Neural progenitor cell (in vitro differentiated cells): ENCODE measurements around the gene SERPINI2. TPM values are rescaled to one million over a fixed set of nuclear protein-coding genes. Genes with fewer than 3 reads are reported as not detected.
A peak's percentile ranks its signal among the peaks of the same experiment; 100 is the strongest.

Experiments used
- DNase-seq: peaks from one replicate; pipeline ENCODE4 v3.0.0-alpha.2; 2016; ENCODE audit warnings: low spot score
- H2AFZ ChIP-seq: fragments of 200-600 bp; sonication (generic); replicated peaks from 2 replicates; pipeline ENCODE4 v1.6.1; 2016; ENCODE audit warnings: antibody characterized with exemption
- H3F3A ChIP-seq: fragments of 200-600 bp; sonication (generic); 2 replicates; pipeline ENCODE4 v1.6.1; 2016; ENCODE audit warnings: antibody characterized with exemption, low read depth
- H3K27ac ChIP-seq: fragments of 200-600 bp; sonication (generic); 2 replicates; pipeline ENCODE4 v1.5.1; 2016; ENCODE audit warnings: mild to moderate bottlenecking
- H3K27me3 ChIP-seq: fragments of 200-600 bp; sonication (generic); 2 replicates; pipeline ENCODE4 v1.6.1; 2016; ENCODE audit warnings: mild to moderate bottlenecking, moderate library complexity
- H3K36me3 ChIP-seq: fragments of 200-600 bp; sonication (generic); 2 replicates; pipeline ENCODE4 v1.5.1; 2016
- H3K4me1 ChIP-seq: fragments of 200-600 bp; sonication (generic); 2 replicates; pipeline ENCODE4 v1.6.1; 2016; ENCODE audit warnings: mixed run types
- H3K4me2 ChIP-seq: fragments of 200-600 bp; sonication (generic); 2 replicates; pipeline ENCODE4 v1.6.1; 2016
- H3K4me3 ChIP-seq: fragments of 200-600 bp; sonication (generic); 2 replicates; pipeline ENCODE4 v1.5.1; 2016
- H3K79me2 ChIP-seq: fragments of 200-600 bp; sonication (generic); 2 replicates; pipeline ENCODE4 v1.6.1; 2016; ENCODE audit warnings: low read depth
- H3K9ac ChIP-seq: fragments of 200-600 bp; sonication (generic); 2 replicates; pipeline ENCODE4 v1.6.1; 2016
- H3K9me3 ChIP-seq: fragments of 200-600 bp; sonication (generic); 2 replicates; pipeline ENCODE4 v1.5.1; 2016; ENCODE audit warnings: low read depth
- H4K20me1 ChIP-seq: fragments of 200-600 bp; sonication (generic); 2 replicates; pipeline ENCODE4 v1.6.1; 2016; ENCODE audit warnings: low read depth
- H3K27ac Mint-ChIP-seq: 3 replicates; pipeline ENCODE4 v1.8.0; 2021; ENCODE audit warnings: mixed read lengths
- H3K27me3 Mint-ChIP-seq: 2 replicates; pipeline ENCODE4 v1.8.0; 2022; ENCODE audit warnings: low read depth, mild to moderate bottlenecking, inconsistent platforms, moderate library complexity, mixed read lengths; ENCODE audit not compliant: insufficient read depth
- H3K36me3 Mint-ChIP-seq: 3 replicates; pipeline ENCODE4 v1.8.0; 2021; ENCODE audit warnings: mixed read lengths
- H3K4me1 Mint-ChIP-seq: 3 replicates; pipeline ENCODE4 v1.8.0; 2021; ENCODE audit warnings: mixed read lengths
- H3K4me3 Mint-ChIP-seq: 3 replicates; pipeline ENCODE4 v1.8.0; 2021; ENCODE audit warnings: mild to moderate bottlenecking, moderate library complexity, mixed read lengths
- H3K9me3 Mint-ChIP-seq: 3 replicates; pipeline ENCODE4 v1.8.0; 2020; ENCODE audit warnings: mixed read lengths
- EZH2 ChIP-seq: fragments of 200-600 bp; sonication (generic); IDR thresholded peaks from 2 replicates; pipeline ENCODE4 v1.6.1; 2017; ENCODE audit warnings: antibody characterized with exemption, mild to moderate bottlenecking, moderate library complexity
- EZH2phosphoT487 ChIP-seq: fragments of 200-600 bp; sonication (generic); IDR thresholded peaks from 2 replicates; pipeline ENCODE4 v1.6.1; 2017; ENCODE audit warnings: antibody characterized with exemption
- total RNA-seq: library from RNA; depleted of rRNA; stranded (reverse); fragments of >200 nt; gene quantifications from 2 replicates; pipeline ENCODE4 v1.2.3, GENCODE V29; 2015; ENCODE audit warnings: low replicate concordance
- TF ChIP-seq, protein P1 (sequence below): fragments of 200-600 bp; sonication (generic); IDR thresholded peaks from 2 replicates; pipeline ENCODE4 v1.5.1; 2017; ENCODE audit warnings: antibody characterized with exemption, mild to moderate bottlenecking

SERPINI2 gene
- total RNA-seq, 1 donor from 2014 or later, result not detected

- H3K79me2 ChIP-seq, result no peaks in the 10 kb centered on the region
- H3K4me3 ChIP-seq, result no peak overlapping the region
- H3F3A ChIP-seq, result no peaks in the 10 kb centered on the region
- DNase-seq, result no peak
- Mint-ChIP-seq H3K4me3 (no peak overlapping the region), H3K36me3 (no peaks in the 10 kb centered on the region), H3K9me3 (no peaks in the 10 kb centered on the region), H3K27me3 (no peaks in the 10 kb centered on the region), H3K27ac (no peak overlapping the region), H3K4me1 (no peaks in the 10 kb centered on the region)
- H3K27me3 ChIP-seq, result no peaks in the 10 kb centered on the region
- H3K4me1 ChIP-seq, result no peaks in the 10 kb centered on the region
- no peak overlapping the region for H3K9ac ChIP-seq
- no peaks in the 10 kb centered on the region for H3K9me3 ChIP-seq
- TF ChIP-seq EZH2 (no peak), EZH2phosphoT487 (no peak)
- TF ChIP-seq, protein P1, sequence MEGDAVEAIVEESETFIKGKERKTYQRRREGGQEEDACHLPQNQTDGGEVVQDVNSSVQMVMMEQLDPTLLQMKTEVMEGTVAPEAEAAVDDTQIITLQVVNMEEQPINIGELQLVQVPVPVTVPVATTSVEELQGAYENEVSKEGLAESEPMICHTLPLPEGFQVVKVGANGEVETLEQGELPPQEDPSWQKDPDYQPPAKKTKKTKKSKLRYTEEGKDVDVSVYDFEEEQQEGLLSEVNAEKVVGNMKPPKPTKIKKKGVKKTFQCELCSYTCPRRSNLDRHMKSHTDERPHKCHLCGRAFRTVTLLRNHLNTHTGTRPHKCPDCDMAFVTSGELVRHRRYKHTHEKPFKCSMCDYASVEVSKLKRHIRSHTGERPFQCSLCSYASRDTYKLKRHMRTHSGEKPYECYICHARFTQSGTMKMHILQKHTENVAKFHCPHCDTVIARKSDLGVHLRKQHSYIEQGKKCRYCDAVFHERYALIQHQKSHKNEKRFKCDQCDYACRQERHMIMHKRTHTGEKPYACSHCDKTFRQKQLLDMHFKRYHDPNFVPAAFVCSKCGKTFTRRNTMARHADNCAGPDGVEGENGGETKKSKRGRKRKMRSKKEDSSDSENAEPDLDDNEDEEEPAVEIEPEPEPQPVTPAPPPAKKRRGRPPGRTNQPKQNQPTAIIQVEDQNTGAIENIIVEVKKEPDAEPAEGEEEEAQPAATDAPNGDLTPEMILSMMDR, result no peak
- no peak overlapping the region for H3K4me2 ChIP-seq
- H3K27ac ChIP-seq, result no peak overlapping the region
- H2AFZ ChIP-seq, result no peak overlapping the region
- H4K20me1 ChIP-seq, result no peaks in the 10 kb centered on the region
- H3K36me3 ChIP-seq, result no peaks in the 10 kb centered on the region
These were observed 77.8 kb downstream of the SERPINI2 start for GRCh38 chr3:167396075-167396474.

- Mint-ChIP-seq H3K4me3 (no peak overlapping the region), H3K27me3 (no peaks in the 10 kb centered on the region), H3K36me3 (no peaks in the 10 kb centered on the region), H3K27ac (no peak overlapping the region), H3K4me1 (no peaks in the 10 kb centered on the region), H3K9me3 (no peaks in the 10 kb centered on the region)
- Histone ChIP-seq H3K36me3 (no peaks in the 10 kb centered on the region), H3K4me1 (no peaks in the 10 kb centered on the region), H4K20me1 (no peaks in the 10 kb centered on the region), H3K27ac (no peak overlapping the region), H3K4me2 (no peak overlapping the region), H3K4me3 (no peak overlapping the region), H3K79me2 (no peaks in the 10 kb centered on the region), H3F3A (no peaks in the 10 kb centered on the region), H3K27me3 (no peaks in the 10 kb centered on the region), H2AFZ (no peak overlapping the region), H3K9ac (no peak overlapping the region), H3K9me3 (no peaks in the 10 kb centered on the region)
- TF ChIP-seq EZH2, result no peak
- no peak for TF ChIP-seq EZH2phosphoT487
- TF ChIP-seq, protein P1, result peak; percentile 21
- no peak for DNase-seq
These were observed 79.8 kb downstream of the SERPINI2 start for GRCh38 chr3:167394003-167394402.

Other genes starting within 250 kb of the SERPINI2 start
- gene ZBBX, start 93.7 kb downstream of the SERPINI2 start, total RNA-seq, result 7.4 and 17.5 TPM in 2 replicates
- gene WDR49, start 179.9 kb upstream of the SERPINI2 start, total RNA-seq, result 0.25 TPM in 1 of 2 replicates, not detected in the other